Measurements from ENCODE around the gene ZNF462. TPM values are rescaled to one million over a fixed set of nuclear protein-coding genes. Genes with fewer than 3 reads are reported as not detected.
A peak's percentile ranks its signal among the peaks of the same experiment; 100 is the strongest.

The ZNF462 gene
- total and polyA plus RNA-seq, 11 donors: 5.3 to 51.3 (median 30.9) TPM

GRCh38 chr9:106930477-106930876 lies 67.5 kb downstream of the ZNF462 start:
- ATAC-seq (peak in 2 of 4 donors; percentile 26 to 38), DNase-seq (no peak)
- H3K4me1 ChIP-seq: peaks cover 0 to 29% (median 17%) of the 10 kb centered on the region in 12 donors
- peaks cover 0 to 86% (median 52%) of the 10 kb centered on the region in 9 donors for H3K36me3 ChIP-seq
- H3K27ac ChIP-seq: peak overlapping the region in 7 of 12 donors; percentile 32 to 71 (median 51)
- H3K27me3 ChIP-seq: no peaks in the 10 kb centered on the region
- 74 to 82% (median 79%) methylated on average over 8 of the region's 8 CpGs for WGBS, 4 donors
- no peak for TF ChIP-seq CTCF (IDR thresholded peaks at IDR 0.05)
- TF ChIP-seq POLR2A (IDR thresholded peaks at IDR 0.05): no peak
- intact Hi-C loops (cut with DNase I): loop anchor here in 1 of 10 donors (5.0 kb wide), 1 partner anchor 68 kb away; the partner anchor contains the start of gene ZNF462
- no peak overlapping the region for H3K4me3 ChIP-seq
- no peaks in the 10 kb centered on the region for H3K9me3 ChIP-seq

- no peak for DNase-seq
- Histone ChIP-seq H3K4me3 (no peak overlapping the region), H3K27ac (peak overlapping the region in 1 of 12 donors; percentile 28), H3K27me3 (no peaks in the 10 kb centered on the region), H3K4me1 (peaks cover 0 to 29% (median 17%) of the 10 kb centered on the region in 12 donors), H3K36me3 (peaks cover 0 to 86% (median 52%) of the 10 kb centered on the region in 9 donors), H3K9me3 (no peaks in the 10 kb centered on the region)
- WGBS, 4 donors: 72 to 82% (median 78%) methylated on average over 4 of the region's 4 CpGs
- no peak for TF ChIP-seq CTCF (IDR thresholded peaks at IDR 0.05)
- no peak for TF ChIP-seq POLR2A (IDR thresholded peaks at IDR 0.05)
- no peak for ATAC-seq
- intact Hi-C loops (cut with DNase I): loop anchor here in 1 of 10 donors (5.0 kb wide), 1 partner anchor 69 kb away; the partner anchor contains the start of gene ZNF462
These were observed 68.5 kb downstream of the ZNF462 start for GRCh38 chr9:106931466-106931865.

- no peak overlapping the region for H3K27ac ChIP-seq
- no peak overlapping the region for H3K4me3 ChIP-seq
- no peak for DNase-seq
- ATAC-seq: no peak
- no peaks in the 10 kb centered on the region for H3K27me3 ChIP-seq
- peaks cover 0 to 86% (median 55%) of the 10 kb centered on the region in 9 donors for H3K36me3 ChIP-seq
- H3K4me1 ChIP-seq: peaks cover 0 to 29% (median 17%) of the 10 kb centered on the region in 12 donors
- H3K9me3 ChIP-seq: no peaks in the 10 kb centered on the region
- intact Hi-C loops (cut with DNase I): loop anchor here in 1 of 10 donors (5.0 kb wide), 1 partner anchor 70 kb away; the partner anchor contains the start of gene ZNF462
- no peak for TF ChIP-seq CTCF (IDR thresholded peaks at IDR 0.05)
- TF ChIP-seq POLR2A (IDR thresholded peaks at IDR 0.05): no peak
- WGBS, 4 donors: 92 to 97% (median 95%) methylated on average over 10 of the region's 10 CpGs
These were observed 69.2 kb downstream of the ZNF462 start for GRCh38 chr9:106932178-106932577.

- no peak for TF ChIP-seq POLR2A (IDR thresholded peaks at IDR 0.05)
- TF ChIP-seq CTCF (IDR thresholded peaks at IDR 0.05): no peak
- DNase-seq (no peak), ATAC-seq (no peak)
- intact Hi-C loops (cut with DNase I): loop anchor here in 1 of 10 donors (5.0 kb wide), 1 partner anchor 70 kb away; the partner anchor contains the start of gene ZNF462
- H3K27ac ChIP-seq: no peak overlapping the region
- peaks cover 0 to 86% (median 50%) of the 10 kb centered on the region in 9 donors for H3K36me3 ChIP-seq
- no peaks in the 10 kb centered on the region for H3K9me3 ChIP-seq
- H3K4me3 ChIP-seq: no peak overlapping the region
- H3K4me1 ChIP-seq: peaks cover 0 to 29% (median 17%) of the 10 kb centered on the region in 12 donors
- 96 to 99% (median 98%) methylated on average over 3 of the region's 3 CpGs for WGBS, 4 donors
- H3K27me3 ChIP-seq: no peaks in the 10 kb centered on the region
These were observed 69.7 kb downstream of the ZNF462 start for GRCh38 chr9:106932675-106933074.
